Neural progenitor cell (in vitro differentiated cells): ENCODE data around the gene MDN1.

Experiments used
- EZH2 ChIP-seq: fragments of 200-600 bp; sonication (generic); IDR thresholded peaks from 2 replicates; pipeline ENCODE4 v1.6.1; 2017; ENCODE audit warnings: antibody characterized with exemption, mild to moderate bottlenecking, moderate library complexity
- EZH2phosphoT487 ChIP-seq: fragments of 200-600 bp; sonication (generic); IDR thresholded peaks from 2 replicates; pipeline ENCODE4 v1.6.1; 2017; ENCODE audit warnings: antibody characterized with exemption
- TF ChIP-seq, protein P1 (sequence below): fragments of 200-600 bp; sonication (generic); IDR thresholded peaks from 2 replicates; pipeline ENCODE4 v1.5.1; 2017; ENCODE audit warnings: antibody characterized with exemption, mild to moderate bottlenecking

DNA sequence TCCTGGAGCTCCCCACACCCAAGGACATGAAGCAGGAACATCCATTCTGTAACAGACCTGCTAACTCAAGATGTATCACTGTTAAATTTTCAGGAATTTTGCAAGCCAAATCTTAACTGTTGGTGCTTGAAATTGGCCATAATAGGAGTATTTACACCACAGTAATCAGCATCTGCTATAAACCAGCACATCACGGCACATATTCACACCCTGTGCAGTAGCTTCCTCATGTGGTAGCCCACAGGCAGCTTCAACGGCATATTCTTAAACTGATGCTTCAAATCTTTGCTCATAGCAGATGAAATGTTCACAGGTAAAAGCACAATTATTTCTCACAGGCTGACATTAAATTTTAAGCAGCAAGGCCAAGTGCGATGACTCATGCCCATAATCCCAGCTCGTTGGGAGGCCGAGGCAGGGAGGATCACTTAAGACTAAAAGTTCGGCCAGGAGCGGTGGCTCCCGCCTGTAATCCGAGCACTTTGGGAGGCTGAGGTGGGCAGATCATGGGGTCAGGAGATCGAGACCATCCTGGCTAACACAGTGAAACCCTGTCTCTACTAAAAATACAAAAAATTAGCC lies 137.5 kb downstream of the MDN1 start:
- TF ChIP-seq, protein P1, sequence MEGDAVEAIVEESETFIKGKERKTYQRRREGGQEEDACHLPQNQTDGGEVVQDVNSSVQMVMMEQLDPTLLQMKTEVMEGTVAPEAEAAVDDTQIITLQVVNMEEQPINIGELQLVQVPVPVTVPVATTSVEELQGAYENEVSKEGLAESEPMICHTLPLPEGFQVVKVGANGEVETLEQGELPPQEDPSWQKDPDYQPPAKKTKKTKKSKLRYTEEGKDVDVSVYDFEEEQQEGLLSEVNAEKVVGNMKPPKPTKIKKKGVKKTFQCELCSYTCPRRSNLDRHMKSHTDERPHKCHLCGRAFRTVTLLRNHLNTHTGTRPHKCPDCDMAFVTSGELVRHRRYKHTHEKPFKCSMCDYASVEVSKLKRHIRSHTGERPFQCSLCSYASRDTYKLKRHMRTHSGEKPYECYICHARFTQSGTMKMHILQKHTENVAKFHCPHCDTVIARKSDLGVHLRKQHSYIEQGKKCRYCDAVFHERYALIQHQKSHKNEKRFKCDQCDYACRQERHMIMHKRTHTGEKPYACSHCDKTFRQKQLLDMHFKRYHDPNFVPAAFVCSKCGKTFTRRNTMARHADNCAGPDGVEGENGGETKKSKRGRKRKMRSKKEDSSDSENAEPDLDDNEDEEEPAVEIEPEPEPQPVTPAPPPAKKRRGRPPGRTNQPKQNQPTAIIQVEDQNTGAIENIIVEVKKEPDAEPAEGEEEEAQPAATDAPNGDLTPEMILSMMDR, result no peak
- no peak for TF ChIP-seq EZH2
- no peak for TF ChIP-seq EZH2phosphoT487
